CD4-positive, alpha-beta T cell treated with Interleukin-6 at 100 ng/mL for 8 hours (primary cell): Measurements from ENCODE around the gene CHD6.
"Not testable (repeated sequence)": the region's sequence is repeated elsewhere in the genome, so short reads cannot be mapped to it uniquely, and the experiment has no call there.

Source experiments
- DNase-seq: peaks from one replicate; pipeline ENCODE4 v3.0.0-alpha.2; 2020; ENCODE audit warnings: mixed read lengths, low spot score

The CHD6 gene

GRCh38 chr20:41538810-41539596 lies 79.2 kb downstream of the CHD6 start:
- DNase-seq, result no peak

- no peak for DNase-seq
Measured at GRCh38 chr20:41537865-41538264, 80.3 kb downstream of the CHD6 start.

GRCh38 chr20:41535551-41535950 lies 82.6 kb downstream of the CHD6 start:
- not testable (repeated sequence) for DNase-seq

- DNase-seq, result no peak
Measured at GRCh38 chr20:41534842-41535241, 83.3 kb downstream of the CHD6 start.

- DNase-seq, result no peak
Measured at GRCh38 chr20:41534170-41534569, 84.0 kb downstream of the CHD6 start.

- DNase-seq, result no peak
Measured at GRCh38 chr20:41533537-41534136, 84.5 kb downstream of the CHD6 start.

- no peak for DNase-seq
Measured at GRCh38 chr20:41532935-41533334, 85.2 kb downstream of the CHD6 start.

- no peak for DNase-seq
Measured at GRCh38 chr20:41531518-41532275, 86.5 kb downstream of the CHD6 start.

- DNase-seq, result no peak
Measured at GRCh38 chr20:41530923-41531322, 87.3 kb downstream of the CHD6 start.

GRCh38 chr20:41526327-41526726 lies 91.8 kb downstream of the CHD6 start:
- DNase-seq, result no peak

GRCh38 chr20:41524980-41525613 lies 93.1 kb downstream of the CHD6 start:
- DNase-seq, result no peak

- no peak for DNase-seq
Measured at GRCh38 chr20:41523857-41524256, 94.3 kb downstream of the CHD6 start.

- DNase-seq, result no peak
Measured at GRCh38 chr20:41513829-41514228, 104.3 kb downstream of the CHD6 start.

GRCh38 chr20:41512624-41513023 lies 105.6 kb downstream of the CHD6 start:
- DNase-seq, result no peak

- DNase-seq, result no peak
Measured at GRCh38 chr20:41510847-41511450, 107.2 kb downstream of the CHD6 start.

- DNase-seq, result no peak
Measured at GRCh38 chr20:41510224-41510623, 108.0 kb downstream of the CHD6 start.

- no peak for DNase-seq
Measured at GRCh38 chr20:41509316-41510200, 108.6 kb downstream of the CHD6 start.

GRCh38 chr20:41508335-41508734 lies 109.8 kb downstream of the CHD6 start:
- no peak for DNase-seq

GRCh38 chr20:41507851-41508250 lies 110.3 kb downstream of the CHD6 start:
- no peak for DNase-seq

GRCh38 chr20:41507436-41507835 lies 110.7 kb downstream of the CHD6 start:
- no peak for DNase-seq
